ENCODE data around the gene KRT27. TPM values are rescaled to one million over a fixed set of nuclear protein-coding genes. Genes with fewer than 3 reads are reported as not detected.

The KRT27 gene
- total and polyA plus RNA-seq, 9 of the 15 experiments (the other 6 are each of a cell fraction or from before 2014, with no cell fraction given): 0.10 TPM; not detected in 8

GRCh38 chr17:40827746-40828453 is 45.5 kb upstream of the KRT27 start (continued):
- TF ChIP-seq ZNF639 (CRISPR knock-in tag; conservative IDR thresholded peaks at IDR 0.05 in 1 of 2, IDR thresholded peaks at IDR 0.05 in 1 of 2) (peak in 1 of 2 experiments; percentile 86; a peak in 2 of 4 replicates), E4F1 (CRISPR knock-in tag; IDR thresholded peaks at IDR 0.05; ENCODE audit: borderline replicate concordance) (no peak), MBD2 (IDR thresholded peaks at IDR 0.05; ENCODE audit: borderline replicate concordance, low read depth) (peak; percentile 64; the same call in 1 of the 2 replicates), HDAC1 (IDR thresholded peaks at IDR 0.05) (peak; percentile 45 to 96; a peak in 2 of 4 replicates), PHF8 (IDR thresholded peaks at IDR 0.05; ENCODE audit: borderline replicate concordance, low read length) (no peak), HNRNPUL1 (IDR thresholded peaks at IDR 0.05; ENCODE audit: low read length) (no peak), ZNF583 (CRISPR knock-in tag; IDR thresholded peaks at IDR 0.05) (no peak), DPF2 (IDR thresholded peaks at IDR 0.05) (peak; percentile 98), HOMEZ (CRISPR knock-in tag; IDR thresholded peaks at IDR 0.05) (no peak), ZNF699 (CRISPR knock-in tag; IDR thresholded peaks at IDR 0.05; ENCODE audit: insufficient replicate concordance) (no peak), JUN (IDR thresholded peaks at IDR 0.05; ENCODE audit: borderline replicate concordance, low read depth, low read length) (peak; percentile 70), JUN (CRISPR knock-in tag; IDR thresholded peaks at IDR 0.05; ENCODE audit: borderline replicate concordance) (no peak), GATAD2A (IDR thresholded peaks at IDR 0.05) (peak; percentile 13), SMARCB1 (IDR thresholded peaks at IDR 0.05; ENCODE audit: insufficient read length, low read depth) (peak; percentile 92), ILK (tag; IDR thresholded peaks at IDR 0.05; ENCODE audit: borderline replicate concordance, low read depth) (no peak), XRCC3 (IDR thresholded peaks at IDR 0.05) (no peak), ZNF184 (CRISPR knock-in tag; IDR thresholded peaks at IDR 0.05) (no peak), ZNF584 (CRISPR knock-in tag; IDR thresholded peaks at IDR 0.05; ENCODE audit: low read depth) (peak; percentile 24; the same call in 1 of the 2 replicates), ATF3 (IDR thresholded peaks at IDR 0.05) (peak; percentile 95), ATF3 (CRISPR knock-in tag; conservative IDR thresholded peaks at IDR 0.05) (peak; percentile 57; the same call in 1 of the 2 replicates), CGGBP1 (CRISPR knock-in tag; IDR thresholded peaks at IDR 0.05) (no peak)

Data from K562 (cell line).